Activated CD8-positive, alpha-beta memory T cell treated with anti-CD3 and anti-CD28 coated beads for 24 hours (primary cell): ENCODE measurements around the gene GNAZ.

Source experiments
- DNase-seq: peaks from one replicate; pipeline ENCODE4 v3.0.0-alpha.2; 2020

Gene GNAZ

GRCh38 chr22:23161029-23161428, 90.7 kb downstream of the GNAZ start:
- no peak for DNase-seq

GRCh38 chr22:23161574-23161973, 91.3 kb downstream of the GNAZ start:
- DNase-seq, result no peak

GRCh38 chr22:23163665-23164064, 93.3 kb downstream of the GNAZ start:
- DNase-seq, result no peak

GRCh38 chr22:23164091-23164490, 93.8 kb downstream of the GNAZ start:
- DNase-seq, result no peak

GRCh38 chr22:23166042-23166831, 95.9 kb downstream of the GNAZ start:
- DNase-seq, result no peak

- DNase-seq, result no peak
These were observed 96.7 kb downstream of the GNAZ start for GRCh38 chr22:23166841-23167616.

GRCh38 chr22:23168391-23169042, 98.2 kb downstream of the GNAZ start:
- no peak for DNase-seq

GRCh38 chr22:23169043-23169406, 98.7 kb downstream of the GNAZ start:
- no peak for DNase-seq
